Gastrocnemius medialis (tissue), 4 donors: ENCODE data around the gene COMMD7. TPM values are rescaled to one million over a fixed set of nuclear protein-coding genes. Genes with fewer than 3 reads are reported as not detected.

ENCODE experiments used
- ATAC-seq, 2 donors: fragments of 150-250 bp; one replicate each; pipeline ENCODE4 v1.9.1; 2016
- DNase-seq, 2 donors: peaks; one replicate each; pipeline ENCODE4 v3.0.0-alpha.2; 2019
- H3K27ac ChIP-seq, 4 donors: fragments of 200-600 bp; sonication (generic); 1 replicate in 1 of 4; 2 replicates in 3 of 4; pipeline ENCODE4 v1.5.1; 2016 to 2018; ENCODE audit warnings: mild to moderate bottlenecking in 2 of 4, moderate library complexity in 1 of 4
- H3K27me3 ChIP-seq, 3 donors: fragments of 200-600 bp; sonication (generic) in 2 of 3; 1 replicate in 1 of 3; 2 replicates in 2 of 3; pipeline versions ENCODE4 v1.5.1 to v1.6.0; 2016 to 2019; ENCODE audit warnings: mild to moderate bottlenecking in 1 of 3, moderate library complexity in 1 of 3
- H3K36me3 ChIP-seq, 2 donors: fragments of 200-600 bp; sonication (generic) in 1 of 2; one replicate each; pipeline ENCODE4 v1.5.1; 2017 to 2018
- H3K4me1 ChIP-seq, 2 donors: fragments of 200-600 bp; sonication (generic) in 1 of 2; one replicate each; pipeline ENCODE4 v1.5.1; 2016 to 2017; ENCODE audit warnings: mild to moderate bottlenecking in 2 of 2
- H3K4me3 ChIP-seq, 4 donors: fragments of 200-600 bp; sonication (generic) in 3 of 4; 1 replicate in 1 of 4; 2 replicates in 3 of 4; pipeline ENCODE4 v1.5.1; 2016 to 2019; ENCODE audit warnings: mild to moderate bottlenecking in 2 of 4
- H3K9me3 ChIP-seq, 3 donors: fragments of 200-600 bp; sonication (generic) in 2 of 3; 1 replicate in 1 of 3; 2 replicates in 2 of 3; pipeline ENCODE4 v1.5.1; 2016 to 2019
- CTCF ChIP-seq, 5 experiments: fragments of 450-650 bp in 3 of 5; fragments of 200-600 bp in 2 of 5; sonication (generic) in 2 of 5; IDR thresholded peaks in 4 of 5; conservative IDR thresholded peaks in 1 of 5; 1 replicate in 4 of 5; 2 replicates in 1 of 5; pipeline ENCODE4 v1.5.1; 2016 to 2019; ENCODE audit warnings: antibody characterized with exemption in 5 of 5, mild to moderate bottlenecking in 3 of 5, moderate library complexity in 3 of 5
- POLR2A ChIP-seq, 2 donors: fragments of 450-650 bp; IDR thresholded peaks; one replicate each; pipeline ENCODE4 v1.6.1; 2017; ENCODE audit warnings: antibody characterized with exemption in 2 of 2, mild to moderate bottlenecking in 2 of 2, moderate library complexity in 2 of 2
- in situ Hi-C, 4 donors: fragments of 200-750 bp; cut with MboI; loops; one replicate each; pipeline versions ENCODE4 v1.15.0 to v1.8.0; 2017; ENCODE audit warnings: low sequenced_read_pairs in 4 of 4
- intact Hi-C: fragments of 100-400 bp; cut with DNase I; formaldehyde crosslinking; loops from one replicate; pipeline ENCODE4 v1.15.1; 2023; ENCODE audit warnings: low total_unique reads
- total RNA-seq, 4 donors: library from RNA; depleted of rRNA; stranded (reverse); fragments of >200 nt; gene quantifications; one replicate each; pipeline versions ENCODE4 v1.1.0 to v1.2.3, GENCODE V29; 2016

The COMMD7 gene
- total RNA-seq, 4 donors from 2014 or later = 12.2 to 22.6 (median 15.8) TPM

- no peak for ATAC-seq
- in situ Hi-C loops (loop anchor here in 1 of 4 donors (25.0 kb wide), 1 partner anchor 512 kb away; the partner anchor contains the start of gene BPIFB1), intact Hi-C loops (loop anchor here (5.0 kb wide), 1 partner anchor 103 kb away; the partner anchor contains the start of gene C20orf203)
- Histone ChIP-seq H3K4me1 (no peaks in the 10 kb centered on the region), H3K27me3 (no peaks in the 10 kb centered on the region), H3K27ac (no peak overlapping the region), H3K4me3 (no peak overlapping the region), H3K36me3 (no peaks in the 10 kb centered on the region), H3K9me3 (no peaks in the 10 kb centered on the region)
- DNase-seq = no peak
- TF ChIP-seq POLR2A (IDR thresholded peaks at IDR 0.05) (no peak), CTCF (IDR thresholded peaks at IDR 0.05 in 4 of 5, conservative IDR thresholded peaks at IDR 0.05 in 1 of 5) (no peak)
Measured at GRCh38 chr20:32775336-32775991, 32.2 kb upstream of the COMMD7 start.

DNA sequence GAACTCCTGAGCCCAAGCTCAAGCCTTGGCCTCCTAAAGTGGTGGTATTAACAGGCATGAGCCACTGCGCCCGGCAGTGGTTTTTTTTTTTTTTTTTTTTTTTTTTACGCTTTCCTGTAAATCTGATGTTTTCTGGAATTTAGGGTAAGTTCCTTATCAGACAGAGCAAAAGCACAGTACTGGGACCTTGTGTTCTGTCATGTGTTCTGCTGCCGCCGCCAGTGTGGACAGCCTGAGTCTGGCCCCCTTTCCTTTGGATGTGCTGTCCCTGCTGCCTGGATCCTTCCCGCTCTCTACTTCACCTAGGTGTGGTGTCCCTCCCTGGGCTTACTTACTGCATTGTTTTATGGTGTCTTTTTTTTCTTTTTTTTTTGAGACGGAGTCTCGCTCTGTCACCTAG is 30.6 kb upstream of the COMMD7 start:
- no peak for ATAC-seq
- H3K27ac ChIP-seq = no peak overlapping the region
- TF ChIP-seq POLR2A (IDR thresholded peaks at IDR 0.05) (no peak), CTCF (IDR thresholded peaks at IDR 0.05 in 4 of 5, conservative IDR thresholded peaks at IDR 0.05 in 1 of 5) (no peak)
- H3K4me3 ChIP-seq = no peak overlapping the region
- H3K4me1 ChIP-seq = no peaks in the 10 kb centered on the region
- no peak for DNase-seq
- intact Hi-C loops = no loop called here
- no peaks in the 10 kb centered on the region for H3K27me3 ChIP-seq
- in situ Hi-C loops = no loop called here
- no peaks in the 10 kb centered on the region for H3K9me3 ChIP-seq
- no peaks in the 10 kb centered on the region for H3K36me3 ChIP-seq

- H3K4me1 ChIP-seq = no peaks in the 10 kb centered on the region
- in situ Hi-C loops (no loop called here), intact Hi-C loops (no loop called here)
- ATAC-seq (no peak), DNase-seq (no peak)
- no peak overlapping the region for H3K27ac ChIP-seq
- no peaks in the 10 kb centered on the region for H3K27me3 ChIP-seq
- H3K9me3 ChIP-seq = no peaks in the 10 kb centered on the region
- no peaks in the 10 kb centered on the region for H3K36me3 ChIP-seq
- TF ChIP-seq POLR2A (IDR thresholded peaks at IDR 0.05) (no peak), CTCF (IDR thresholded peaks at IDR 0.05 in 4 of 5, conservative IDR thresholded peaks at IDR 0.05 in 1 of 5) (no peak)
- no peak overlapping the region for H3K4me3 ChIP-seq
Measured at GRCh38 chr20:32773223-32773622, 30.0 kb upstream of the COMMD7 start.

GRCh38 chr20:32772046-32772445 is 28.8 kb upstream of the COMMD7 start:
- in situ Hi-C loops = no loop called here
- intact Hi-C loops = no loop called here
- no peak overlapping the region for H3K4me3 ChIP-seq
- no peak for ATAC-seq
- H3K27me3 ChIP-seq = no peaks in the 10 kb centered on the region
- H3K27ac ChIP-seq = no peak overlapping the region
- H3K36me3 ChIP-seq = no peaks in the 10 kb centered on the region
- no peak for TF ChIP-seq POLR2A (IDR thresholded peaks at IDR 0.05)
- TF ChIP-seq CTCF (IDR thresholded peaks at IDR 0.05 in 4 of 5, conservative IDR thresholded peaks at IDR 0.05 in 1 of 5) = no peak
- H3K9me3 ChIP-seq = no peaks in the 10 kb centered on the region
- no peaks in the 10 kb centered on the region for H3K4me1 ChIP-seq
- no peak for DNase-seq
